AG10803 (cell line): Measurements from ENCODE around the gene CA9.

ENCODE experiments used
- DNase-seq: peaks from one replicate; pipeline ENCODE4 v3.0.0; 2010; ENCODE audit warnings: low read depth
- H3K4me3 ChIP-seq: 2 replicates; pipeline ENCODE4 v1.5.1; 2011; ENCODE audit warnings: mild to moderate bottlenecking, low read length, control low read depth
- TF ChIP-seq, protein P1 (sequence below): conservative IDR thresholded peaks from 2 replicates; pipeline ENCODE4 v1.5.1; 2011; ENCODE audit warnings: mild to moderate bottlenecking, low read length, control low read depth, inconsistent platforms

CA9 gene

DNA sequence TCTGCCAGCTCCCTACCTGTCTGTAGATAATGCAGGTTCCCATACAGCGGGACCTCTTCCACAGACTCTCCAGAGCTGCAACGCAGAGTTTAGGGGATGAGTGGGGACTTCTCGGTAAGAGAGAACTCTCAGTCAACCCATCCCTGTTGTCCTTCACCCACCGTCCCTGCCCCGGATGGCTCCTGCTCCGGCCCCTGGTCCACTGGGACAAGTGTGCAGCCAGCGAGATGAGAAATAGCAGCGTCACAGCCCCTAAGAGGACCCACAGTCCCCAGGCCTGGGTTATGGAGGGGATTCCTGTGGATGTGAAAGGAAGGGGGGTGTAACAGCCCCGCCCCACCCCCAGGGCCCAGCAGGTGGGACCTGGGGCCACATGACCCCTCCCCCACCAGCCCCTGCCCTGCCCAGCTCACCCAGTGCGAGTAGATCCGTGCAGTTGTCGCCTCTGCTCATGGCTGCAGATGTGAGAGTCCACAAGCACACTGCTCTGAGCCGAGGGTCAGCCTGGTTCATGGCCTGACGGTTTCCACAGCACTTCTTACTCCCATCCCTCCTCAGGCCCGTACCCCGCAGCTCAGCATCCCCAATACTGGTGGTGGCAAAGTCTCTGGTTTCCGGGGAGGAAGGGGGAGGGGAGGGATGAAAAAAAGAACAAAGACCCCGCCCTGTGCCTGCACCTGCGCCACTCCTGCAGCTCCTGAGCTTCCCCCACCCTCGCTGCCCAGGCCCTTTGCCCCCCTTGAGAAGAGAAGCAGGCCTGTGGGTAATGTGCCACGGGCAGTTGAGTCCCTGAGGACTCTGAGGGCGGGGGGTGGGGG lies 23.2 kb upstream of the CA9 start, which contains the start of gene SIT1:
TSS of gene SIT1 (minus strand) at position 591 of the 818 bp plus-strand sequence. CDS start at position 513, 78 bp downstream.
- TF ChIP-seq, protein P1, sequence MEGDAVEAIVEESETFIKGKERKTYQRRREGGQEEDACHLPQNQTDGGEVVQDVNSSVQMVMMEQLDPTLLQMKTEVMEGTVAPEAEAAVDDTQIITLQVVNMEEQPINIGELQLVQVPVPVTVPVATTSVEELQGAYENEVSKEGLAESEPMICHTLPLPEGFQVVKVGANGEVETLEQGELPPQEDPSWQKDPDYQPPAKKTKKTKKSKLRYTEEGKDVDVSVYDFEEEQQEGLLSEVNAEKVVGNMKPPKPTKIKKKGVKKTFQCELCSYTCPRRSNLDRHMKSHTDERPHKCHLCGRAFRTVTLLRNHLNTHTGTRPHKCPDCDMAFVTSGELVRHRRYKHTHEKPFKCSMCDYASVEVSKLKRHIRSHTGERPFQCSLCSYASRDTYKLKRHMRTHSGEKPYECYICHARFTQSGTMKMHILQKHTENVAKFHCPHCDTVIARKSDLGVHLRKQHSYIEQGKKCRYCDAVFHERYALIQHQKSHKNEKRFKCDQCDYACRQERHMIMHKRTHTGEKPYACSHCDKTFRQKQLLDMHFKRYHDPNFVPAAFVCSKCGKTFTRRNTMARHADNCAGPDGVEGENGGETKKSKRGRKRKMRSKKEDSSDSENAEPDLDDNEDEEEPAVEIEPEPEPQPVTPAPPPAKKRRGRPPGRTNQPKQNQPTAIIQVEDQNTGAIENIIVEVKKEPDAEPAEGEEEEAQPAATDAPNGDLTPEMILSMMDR, result no peak
- no peak for DNase-seq
- H3K4me3 ChIP-seq, result no peak within 1 kb of the TSS

DNA sequence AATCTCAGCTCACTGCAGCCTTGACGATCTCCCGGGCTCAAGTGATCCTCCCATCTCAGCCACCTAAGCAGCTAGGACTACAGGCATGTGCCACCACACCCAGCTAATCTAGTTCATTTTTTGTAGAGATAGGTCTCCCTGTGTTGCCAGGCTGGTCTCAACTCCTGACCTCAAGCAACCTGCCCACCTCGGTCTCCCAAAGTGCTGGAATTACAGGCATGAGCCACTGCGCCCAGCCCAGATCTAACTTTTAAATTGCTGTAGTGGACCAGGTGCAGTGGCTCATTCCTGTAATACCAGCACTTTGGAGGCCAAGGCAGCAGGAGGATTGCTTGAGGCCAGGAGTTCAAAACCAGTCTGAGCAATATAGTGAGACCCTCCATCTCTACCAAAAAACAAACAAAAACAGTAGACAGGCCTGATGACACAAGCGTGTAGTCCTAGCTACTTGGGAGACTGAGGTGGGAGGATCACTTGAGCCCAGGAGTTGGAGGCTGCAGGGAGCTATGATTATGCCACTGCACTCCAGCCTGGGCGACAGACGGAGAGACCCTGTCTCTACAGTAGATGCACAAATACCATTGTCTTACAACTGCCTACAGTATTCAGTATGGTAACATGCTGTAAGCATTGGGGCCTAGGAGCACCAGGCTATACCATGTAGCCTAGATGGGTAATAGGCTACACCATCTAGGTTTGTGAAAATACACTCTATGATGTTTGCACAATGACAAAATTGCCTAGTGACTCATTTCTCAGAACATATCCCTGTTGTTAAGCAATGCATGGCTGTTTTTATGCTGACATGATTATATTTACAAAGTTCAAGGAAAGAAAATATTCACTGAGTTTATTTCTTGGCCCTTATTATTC lies 21.5 kb upstream of the CA9 start:
- no peak overlapping the region for H3K4me3 ChIP-seq

DNA sequence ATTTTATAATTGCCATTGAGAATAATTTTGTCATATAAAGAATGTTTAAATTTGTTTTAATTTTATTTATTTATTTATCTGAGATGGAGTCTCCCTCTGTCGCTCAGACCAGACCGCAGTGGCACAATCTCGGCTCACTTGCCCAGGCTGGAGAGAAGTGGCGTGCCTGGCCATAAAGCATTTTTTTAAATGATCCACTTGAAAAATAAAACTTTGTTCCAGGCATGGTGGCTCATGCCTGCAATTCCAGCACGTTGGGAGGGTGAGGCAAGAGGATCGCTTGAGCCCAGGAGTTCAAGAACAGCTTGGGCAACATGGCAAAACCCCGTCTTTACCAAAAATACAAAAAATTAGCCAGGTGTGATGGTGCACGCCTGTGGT lies 20.9 kb upstream of the CA9 start:
- no peak overlapping the region for H3K4me3 ChIP-seq
- TF ChIP-seq, protein P1, result no peak
- DNase-seq, result no peak

More for the DNA sequence above, 21.5 kb upstream of the CA9 start:
- peak; percentile 68 for DNase-seq
- TF ChIP-seq, protein P1, result no peak

DNA sequence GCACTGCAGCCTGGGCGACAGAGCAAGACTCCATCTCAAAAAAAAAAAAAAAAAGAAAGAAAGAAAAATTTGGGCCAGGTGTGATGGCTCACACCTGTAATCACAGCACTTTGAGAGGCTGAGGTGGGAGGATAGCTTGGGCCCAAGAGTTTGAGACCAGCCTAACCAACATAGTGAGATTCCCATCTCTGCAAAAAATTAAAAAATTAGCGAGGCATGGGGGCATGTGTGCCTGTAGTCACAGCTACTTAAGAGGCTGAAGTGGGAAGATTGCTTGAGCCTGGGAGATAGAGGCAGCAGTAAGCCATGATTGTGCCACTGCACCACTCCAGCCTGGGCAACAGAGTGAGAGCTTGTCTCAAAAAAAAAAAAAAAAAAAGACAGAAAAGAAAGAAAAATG lies 20.1 kb upstream of the CA9 start:
- TF ChIP-seq, protein P1, result no peak
- DNase-seq, result no peak
- no peak overlapping the region for H3K4me3 ChIP-seq

DNA sequence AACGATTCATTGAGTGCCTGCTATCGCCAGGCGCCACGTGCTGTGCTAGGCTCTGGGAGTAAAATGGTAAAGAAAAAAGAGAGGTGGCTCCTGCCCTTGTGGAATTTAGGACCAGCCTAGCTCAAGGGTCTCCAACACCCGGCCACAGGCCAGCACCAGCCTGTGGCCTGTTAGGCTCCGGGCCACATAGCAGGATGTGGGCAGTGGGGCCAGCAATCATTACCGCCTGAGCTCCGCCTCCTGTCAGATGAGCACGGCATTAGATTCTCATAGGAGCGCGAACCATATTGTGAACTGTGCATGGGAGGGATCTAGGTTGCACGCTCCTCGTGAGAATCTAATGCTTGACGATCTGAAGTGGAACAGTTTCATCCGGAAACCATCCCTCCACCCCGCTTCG lies 17.4 kb upstream of the CA9 start:
- TF ChIP-seq, protein P1, result no peak
- no peak for DNase-seq
- no peak overlapping the region for H3K4me3 ChIP-seq

DNA sequence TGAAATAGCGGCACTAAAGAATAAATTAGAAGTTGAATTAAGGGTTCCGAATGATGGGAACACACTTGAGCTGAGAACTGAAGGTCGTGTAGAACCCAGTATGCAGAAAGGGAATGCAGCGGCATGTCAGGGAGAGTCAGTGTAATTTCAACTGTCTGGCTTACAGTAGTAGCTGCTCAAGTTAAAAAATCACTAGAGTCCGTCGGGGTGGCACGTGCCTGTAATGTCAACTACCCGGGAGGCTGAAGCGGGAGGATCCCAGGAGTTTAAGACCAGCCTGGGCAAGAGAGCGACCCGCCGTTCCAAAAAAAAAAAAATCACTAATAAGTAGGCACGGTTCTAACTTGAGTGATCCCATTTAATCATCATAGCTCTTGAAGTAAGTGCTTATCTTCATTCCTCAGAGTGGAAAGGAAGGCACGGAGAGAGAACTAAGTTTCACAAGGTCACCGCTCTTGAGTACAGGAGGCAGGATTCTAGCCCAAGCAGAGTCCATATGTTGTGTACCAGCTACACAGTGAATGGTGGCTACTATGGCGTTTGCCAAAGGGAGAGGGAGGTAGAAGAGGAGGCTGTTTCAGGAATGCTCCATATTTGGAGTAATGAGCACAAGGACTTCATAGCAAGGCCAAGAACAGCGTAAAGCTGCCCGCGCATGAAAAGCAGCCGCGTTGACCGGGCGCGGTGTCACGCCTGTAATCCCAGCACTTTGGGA lies 16.7 kb upstream of the CA9 start:
- DNase-seq, result peak; percentile 69
- TF ChIP-seq, protein P1, result no peak
- H3K4me3 ChIP-seq, result peak overlapping the region; percentile 50
